GM19043 (cell line): ENCODE data around the gene SPTBN2.

Source experiments
- ATAC-seq: cut with Tn5 transposase; IDR thresholded peaks from one replicate; pipeline ENCODE4 v1.9.1; 2021; ENCODE audit warnings: low read depth; ENCODE audit not compliant: unreplicated experiment

Gene SPTBN2

GRCh38 chr11:66705587-66706335, 23.3 kb downstream of the SPTBN2 start:
- ATAC-seq, result no peak

GRCh38 chr11:66704659-66705360, 24.2 kb downstream of the SPTBN2 start:
- ATAC-seq, result no peak

- no peak for ATAC-seq
Observed at GRCh38 chr11:66701432-66702240, 27.4 kb downstream of the SPTBN2 start.

GRCh38 chr11:66700742-66701141, 28.3 kb downstream of the SPTBN2 start:
- ATAC-seq, result no peak

GRCh38 chr11:66700337-66700736, 28.7 kb downstream of the SPTBN2 start:
- ATAC-seq, result no peak

- no peak for ATAC-seq
Observed at GRCh38 chr11:66698491-66698890, 30.5 kb downstream of the SPTBN2 start.

GRCh38 chr11:66697988-66698387, 31.0 kb downstream of the SPTBN2 start:
- no peak for ATAC-seq

GRCh38 chr11:66696146-66696545, 32.9 kb downstream of the SPTBN2 start:
- ATAC-seq, result no peak

GRCh38 chr11:66694732-66695207, 34.2 kb downstream of the SPTBN2 start:
- no peak for ATAC-seq

- ATAC-seq, result no peak
Observed at GRCh38 chr11:66694056-66694410, 35.0 kb downstream of the SPTBN2 start.

GRCh38 chr11:66693356-66694055, 35.5 kb downstream of the SPTBN2 start:
- ATAC-seq, result no peak

- ATAC-seq, result no peak
Observed at GRCh38 chr11:66692871-66693331, 36.1 kb downstream of the SPTBN2 start.

- no peak for ATAC-seq
Observed at GRCh38 chr11:66692446-66692845, 36.6 kb downstream of the SPTBN2 start.

GRCh38 chr11:66691311-66691980, 37.6 kb downstream of the SPTBN2 start:
- ATAC-seq, result no peak

- ATAC-seq, result no peak
Observed at GRCh38 chr11:66689661-66690590, 39.1 kb downstream of the SPTBN2 start.

GRCh38 chr11:66688561-66689534, 40.2 kb downstream of the SPTBN2 start:
- ATAC-seq, result no peak

GRCh38 chr11:66687831-66688281, 41.2 kb downstream of the SPTBN2 start:
- no peak for ATAC-seq
